CD4-positive, alpha-beta memory T cell (primary cell): Measurements from ENCODE around the gene COL19A1. TPM values are rescaled to one million over a fixed set of nuclear protein-coding genes. Genes with fewer than 3 reads are reported as not detected.

Experiments
- CTCF ChIA-PET: fragments of 350-600 bp; sonication (Branson Sonifier 250); formaldehyde crosslinking; loops from one replicate; lab custom pipeline; 2021; ENCODE audit warnings: inconsistent platforms; ENCODE audit not compliant: partially characterized antibody; lab: Charles Lee
- POLR2A ChIA-PET: fragments of 350-600 bp; sonication (Branson Sonifier 250); formaldehyde crosslinking; loops from one replicate; lab custom pipeline; 2021; ENCODE audit not compliant: partially characterized antibody; lab: Charles Lee
- DNase-seq, 5 donors: peaks; one replicate each; pipeline versions ENCODE4 v3.0.0 to v3.0.0-alpha.2; 2020 to 2022; ENCODE audit warnings: mixed read lengths in 1 of 5
- H3K27ac ChIP-seq: one replicate; pipeline ENCODE4 v1.7.0; 2013; ENCODE audit warnings: low read depth, low read length
- H3K27me3 ChIP-seq: 2 replicates; pipeline ENCODE4 v1.7.0; 2013; ENCODE audit warnings: mild to moderate bottlenecking, low read length, moderate library complexity; ENCODE audit not compliant: insufficient read depth
- H3K36me3 ChIP-seq: 2 replicates; pipeline ENCODE4 v1.7.0; 2013; ENCODE audit warnings: mild to moderate bottlenecking, low read length, moderate library complexity; ENCODE audit not compliant: insufficient read depth
- H3K4me1 ChIP-seq: 2 replicates; pipeline ENCODE4 v1.7.0; 2013; ENCODE audit warnings: mild to moderate bottlenecking, low read length, moderate library complexity; ENCODE audit not compliant: insufficient read depth
- H3K4me3 ChIP-seq, 2 donors: one replicate each; pipeline ENCODE4 v1.7.0; 2013; ENCODE audit warnings: low read length in 2 of 2, mild to moderate bottlenecking in 1 of 2
- H3K9me3 ChIP-seq, 2 donors: one replicate each; pipeline ENCODE4 v1.7.0; 2013; ENCODE audit warnings: low read length in 2 of 2, control low read depth in 1 of 2; ENCODE audit not compliant: control insufficient read depth in 1 of 2
- H3K27ac Mint-ChIP-seq, 7 donors: one replicate each; pipeline ENCODE4 v1.8.0; 2020 to 2021; ENCODE audit warnings: mixed read lengths in 7 of 7, mild to moderate bottlenecking in 6 of 7, inconsistent platforms in 3 of 7, moderate library complexity in 3 of 7
- H3K27me3 Mint-ChIP-seq, 2 donors: one replicate each; pipeline ENCODE4 v1.8.0; 2020 to 2021; ENCODE audit warnings: mixed read lengths in 2 of 2
- H3K36me3 Mint-ChIP-seq, 2 donors: one replicate each; pipeline ENCODE4 v1.8.0; 2020 to 2021; ENCODE audit warnings: mixed read lengths in 2 of 2, inconsistent platforms in 1 of 2, mild to moderate bottlenecking in 1 of 2
- H3K4me1 Mint-ChIP-seq, 4 donors: one replicate each; pipeline ENCODE4 v1.8.0; 2020 to 2021; ENCODE audit warnings: mixed read lengths in 4 of 4, mild to moderate bottlenecking in 1 of 4
- H3K4me3 Mint-ChIP-seq, 8 donors: one replicate each; pipeline ENCODE4 v1.8.0; 2020 to 2021; ENCODE audit warnings: mixed read lengths in 8 of 8, mild to moderate bottlenecking in 7 of 8, moderate library complexity in 6 of 8, inconsistent platforms in 3 of 8
- H3K9me3 Mint-ChIP-seq, 8 donors: one replicate each; pipeline ENCODE4 v1.8.0; 2020 to 2021; ENCODE audit warnings: mixed read lengths in 8 of 8, mild to moderate bottlenecking in 5 of 8, inconsistent platforms in 3 of 8, moderate library complexity in 1 of 8
- intact Hi-C: fragments of 100-400 bp; cut with micrococcal nuclease; formaldehyde crosslinking; loops from one replicate; pipeline ENCODE4 v1.15.1; 2023
- polyA plus RNA-seq, 2 donors: library from polyadenylated mRNA; unstranded; fragments of 300-500 nt; fragmentation: Illumina TruSeq; gene quantifications; one replicate each; pipeline ENCODE4 v1.2.3, GENCODE V29; 2021
- total RNA-seq, 2 experiments: library from RNA; stranded (reverse); gene quantifications; one replicate each; pipeline ENCODE4 v1.2.3, GENCODE V29; 2021

The COL19A1 gene
- total and polyA plus RNA-seq, 4 experiments from 2014 or later: 0.02 TPM; not detected in 3

DNA sequence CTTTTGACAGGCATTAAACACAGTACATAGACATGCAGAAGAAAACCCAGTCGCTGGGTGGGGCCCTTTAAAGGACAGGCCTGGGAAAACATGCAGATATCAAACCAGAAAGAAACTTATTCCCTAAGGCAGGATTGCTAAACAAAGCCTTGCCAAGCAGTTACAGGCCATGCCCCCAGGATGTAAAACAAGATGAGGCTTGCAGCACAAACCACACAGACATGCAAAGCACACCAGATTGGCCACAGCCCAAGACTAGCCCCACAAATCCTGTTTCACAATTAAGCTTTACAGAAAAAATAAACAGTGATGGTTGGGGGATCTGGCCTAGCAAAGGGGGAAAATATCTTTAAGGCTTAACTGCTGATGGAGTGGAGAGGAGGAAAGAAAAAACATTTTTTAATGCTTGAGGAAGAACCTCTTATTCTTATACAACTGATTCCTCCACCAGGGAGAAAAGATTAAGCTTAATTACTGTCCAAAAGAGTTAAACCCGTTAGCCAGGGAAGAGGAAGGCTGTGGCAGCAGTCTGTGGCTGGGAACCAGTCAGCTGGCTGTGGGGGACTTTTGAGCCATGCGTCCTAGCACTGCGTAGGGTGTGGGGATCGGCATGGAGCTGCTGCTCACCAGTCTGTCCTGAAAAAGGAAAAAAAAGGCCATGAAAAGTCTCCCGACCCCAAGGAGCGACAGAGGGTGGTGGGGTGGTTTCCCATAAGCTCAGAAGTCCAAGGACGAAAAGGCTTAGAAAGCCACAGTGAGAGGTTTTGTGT, 28.4 kb downstream of the COL19A1 start:
- Histone ChIP-seq H3K27ac (no peak overlapping the region), H3K4me3 (no peak overlapping the region), H3K36me3 (no peaks in the 10 kb centered on the region), H3K9me3 (no peaks in the 10 kb centered on the region), H3K27me3 (no peaks in the 10 kb centered on the region), H3K4me1 (no peaks in the 10 kb centered on the region)
- no peak for DNase-seq
- peaks cover 0 to 4% of the 10 kb centered on the region in 2 donors for H3K27me3 Mint-ChIP-seq
- H3K4me3 Mint-ChIP-seq: no peak overlapping the region
- no peaks in the 10 kb centered on the region for H3K36me3 Mint-ChIP-seq
- no peaks in the 10 kb centered on the region for H3K4me1 Mint-ChIP-seq
- H3K27ac Mint-ChIP-seq: no peak overlapping the region
- POLR2A ChIA-PET: no interaction called here
- intact Hi-C loops: no loop called here
- H3K9me3 Mint-ChIP-seq: peaks cover 0 to 7% (median under 1%) of the 10 kb centered on the region in 8 donors
- CTCF ChIA-PET: no interaction called here

DNA sequence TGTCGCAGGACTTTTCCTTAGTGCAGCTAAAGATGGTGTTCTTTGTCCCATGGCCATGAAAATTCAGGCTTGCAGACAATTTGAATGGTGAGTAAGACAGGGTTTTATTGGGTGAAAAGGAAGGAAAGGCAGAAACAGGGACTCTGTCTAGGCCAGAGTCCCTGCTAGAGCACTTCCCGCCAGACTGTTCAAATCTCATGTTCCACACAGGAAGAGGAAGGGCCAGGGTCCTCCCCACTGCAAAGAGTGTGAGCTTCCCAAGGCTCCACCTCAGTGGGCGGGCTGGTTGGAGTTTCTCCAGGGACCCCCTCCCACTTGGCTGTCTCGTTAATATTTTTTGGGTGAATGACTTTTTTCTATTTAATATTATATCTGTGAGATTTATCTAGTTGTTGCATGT, 29.0 kb downstream of the COL19A1 start:
- Histone ChIP-seq H3K9me3 (no peaks in the 10 kb centered on the region), H3K36me3 (no peaks in the 10 kb centered on the region), H3K27me3 (no peaks in the 10 kb centered on the region), H3K4me1 (no peaks in the 10 kb centered on the region), H3K27ac (no peak overlapping the region), H3K4me3 (no peak overlapping the region)
- peaks cover 0 to 3% of the 10 kb centered on the region in 2 donors for H3K27me3 Mint-ChIP-seq
- intact Hi-C loops: no loop called here
- no peak overlapping the region for H3K4me3 Mint-ChIP-seq
- ChIA-PET POLR2A (no interaction called here), CTCF (no interaction called here)
- DNase-seq: no peak
- no peak overlapping the region for H3K27ac Mint-ChIP-seq
- no peaks in the 10 kb centered on the region for H3K36me3 Mint-ChIP-seq
- H3K4me1 Mint-ChIP-seq: no peaks in the 10 kb centered on the region
- peaks cover 0 to 2% (median 0%) of the 10 kb centered on the region in 8 donors for H3K9me3 Mint-ChIP-seq

DNA sequence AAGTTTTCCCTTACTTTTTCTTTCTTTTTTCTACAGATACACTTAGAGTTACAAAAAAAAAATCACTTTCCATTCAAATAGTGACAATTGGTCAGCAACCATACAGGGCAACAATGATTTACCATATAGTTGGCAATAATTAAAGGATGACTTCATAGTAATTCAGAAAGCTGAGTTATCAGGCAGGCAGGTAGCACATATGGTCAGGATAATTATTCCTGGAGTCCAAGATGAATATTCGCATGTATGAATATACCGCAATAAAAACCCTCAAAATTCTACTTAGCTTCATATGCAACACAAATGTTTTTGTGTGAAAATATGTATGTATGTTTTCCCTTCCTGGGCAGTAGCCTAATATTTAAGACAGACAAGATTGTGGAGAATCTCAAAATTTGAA, 34.5 kb downstream of the COL19A1 start:
- H3K27me3 Mint-ChIP-seq: peaks cover 0 to 6% of the 10 kb centered on the region in 2 donors
- DNase-seq: no peak
- H3K36me3 Mint-ChIP-seq: no peaks in the 10 kb centered on the region
- ChIA-PET POLR2A (no interaction called here), CTCF (no interaction called here)
- Histone ChIP-seq H3K27me3 (no peaks in the 10 kb centered on the region), H3K36me3 (no peaks in the 10 kb centered on the region), H3K4me1 (no peaks in the 10 kb centered on the region), H3K9me3 (no peaks in the 10 kb centered on the region), H3K4me3 (no peak overlapping the region), H3K27ac (no peak overlapping the region)
- no peaks in the 10 kb centered on the region for H3K9me3 Mint-ChIP-seq
- H3K4me3 Mint-ChIP-seq: no peak overlapping the region
- intact Hi-C loops: no loop called here
- no peak overlapping the region for H3K27ac Mint-ChIP-seq
- no peaks in the 10 kb centered on the region for H3K4me1 Mint-ChIP-seq

- Histone ChIP-seq H3K27ac (no peak overlapping the region), H3K36me3 (no peaks in the 10 kb centered on the region), H3K4me1 (no peaks in the 10 kb centered on the region), H3K27me3 (no peaks in the 10 kb centered on the region), H3K4me3 (no peak overlapping the region), H3K9me3 (no peaks in the 10 kb centered on the region)
- H3K4me1 Mint-ChIP-seq: no peaks in the 10 kb centered on the region
- no peak for DNase-seq
- no peak overlapping the region for H3K27ac Mint-ChIP-seq
- no peaks in the 10 kb centered on the region for H3K36me3 Mint-ChIP-seq
- peaks cover 0 to 8% of the 10 kb centered on the region in 2 donors for H3K27me3 Mint-ChIP-seq
- no peak overlapping the region for H3K4me3 Mint-ChIP-seq
- intact Hi-C loops: no loop called here
- H3K9me3 Mint-ChIP-seq: no peaks in the 10 kb centered on the region
- ChIA-PET POLR2A (no interaction called here), CTCF (no interaction called here)
These were observed 35.0 kb downstream of the COL19A1 start for GRCh38 chr6:69901361-69901760.

DNA sequence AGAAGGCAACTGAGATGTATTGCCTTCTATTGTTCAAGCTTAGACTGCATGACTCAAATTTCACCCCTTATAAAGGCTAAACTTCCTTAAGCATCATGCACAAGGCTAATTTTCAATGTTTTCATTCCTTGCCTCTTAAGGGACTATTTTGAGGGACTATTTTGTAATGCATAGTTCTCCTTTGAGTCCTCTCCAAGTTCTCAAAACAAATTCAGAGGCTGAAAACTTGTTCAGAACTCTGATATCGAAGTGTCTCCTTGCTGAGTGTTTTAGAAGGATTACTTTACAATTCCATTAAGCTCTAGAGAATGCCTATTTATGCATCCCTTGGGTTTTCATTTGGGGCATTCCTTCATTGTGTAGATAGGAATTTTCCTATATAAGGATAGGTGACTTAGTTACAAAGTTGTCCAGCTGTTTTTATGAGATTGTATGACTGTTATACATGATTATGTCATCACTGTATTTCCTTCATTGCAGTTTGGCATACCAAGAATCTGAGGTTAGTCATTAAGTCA, 41.7 kb downstream of the COL19A1 start:
- Histone ChIP-seq H3K27me3 (no peaks in the 10 kb centered on the region), H3K27ac (no peak overlapping the region), H3K36me3 (no peaks in the 10 kb centered on the region), H3K4me1 (no peaks in the 10 kb centered on the region), H3K4me3 (no peak overlapping the region), H3K9me3 (no peaks in the 10 kb centered on the region)
- Mint-ChIP-seq H3K36me3 (no peaks in the 10 kb centered on the region), H3K4me1 (no peaks in the 10 kb centered on the region), H3K4me3 (no peak overlapping the region), H3K9me3 (peaks cover 0 to 1% (median 0%) of the 10 kb centered on the region in 8 donors), H3K27me3 (peaks cover 2 to 8% of the 10 kb centered on the region in 2 donors), H3K27ac (no peak overlapping the region)
- intact Hi-C loops: no loop called here
- POLR2A ChIA-PET: no interaction called here
- CTCF ChIA-PET: no interaction called here
- no peak for DNase-seq

GRCh38 chr6:69913361-69913760, 47.0 kb downstream of the COL19A1 start:
- Mint-ChIP-seq H3K27me3 (no peaks in the 10 kb centered on the region), H3K4me1 (no peaks in the 10 kb centered on the region), H3K36me3 (no peaks in the 10 kb centered on the region), H3K27ac (no peak overlapping the region), H3K9me3 (peaks cover 0 to 1% (median 0%) of the 10 kb centered on the region in 8 donors), H3K4me3 (no peak overlapping the region)
- intact Hi-C loops: no loop called here
- no peaks in the 10 kb centered on the region for H3K36me3 ChIP-seq
- H3K27me3 ChIP-seq: no peaks in the 10 kb centered on the region
- ChIA-PET CTCF (no interaction called here), POLR2A (no interaction called here)
- no peaks in the 10 kb centered on the region for H3K9me3 ChIP-seq
- H3K4me3 ChIP-seq: no peak overlapping the region
- H3K4me1 ChIP-seq: no peaks in the 10 kb centered on the region
- no peak overlapping the region for H3K27ac ChIP-seq
- DNase-seq: no peak

DNA sequence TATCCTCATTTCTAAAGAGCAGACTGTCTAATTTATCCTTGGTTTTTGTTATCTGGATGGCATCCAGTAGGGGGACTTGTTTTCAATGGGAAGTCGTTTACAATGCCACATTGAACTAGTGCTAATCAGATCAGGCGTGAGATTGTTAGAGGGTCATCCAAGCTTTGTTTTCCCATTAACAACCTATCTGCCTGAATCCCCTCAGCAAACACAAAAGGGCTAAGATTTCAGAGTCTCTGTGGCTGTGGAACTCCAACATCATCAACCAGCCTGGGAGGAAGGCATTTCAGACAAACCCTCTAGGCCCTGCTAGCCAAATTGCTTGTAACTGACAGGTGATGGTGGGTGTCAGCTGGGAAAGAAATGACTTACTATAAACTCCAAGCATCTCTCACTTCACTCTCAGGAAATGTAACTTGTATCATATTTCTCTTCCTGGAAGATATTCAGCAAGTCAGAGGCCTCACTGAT, 47.7 kb downstream of the COL19A1 start:
- Mint-ChIP-seq H3K9me3 (peaks cover 0 to 1% (median 0%) of the 10 kb centered on the region in 8 donors), H3K4me1 (no peaks in the 10 kb centered on the region), H3K4me3 (no peak overlapping the region), H3K27me3 (no peaks in the 10 kb centered on the region), H3K36me3 (no peaks in the 10 kb centered on the region), H3K27ac (no peak overlapping the region)
- intact Hi-C loops: no loop called here
- H3K27me3 ChIP-seq: no peaks in the 10 kb centered on the region
- H3K36me3 ChIP-seq: no peaks in the 10 kb centered on the region
- no peak overlapping the region for H3K27ac ChIP-seq
- no peaks in the 10 kb centered on the region for H3K4me1 ChIP-seq
- H3K9me3 ChIP-seq: no peaks in the 10 kb centered on the region
- ChIA-PET POLR2A (no interaction called here), CTCF (no interaction called here)
- DNase-seq: no peak
- H3K4me3 ChIP-seq: no peak overlapping the region
